GM19238 (cell line): ENCODE results near the gene FXYD6.
"Not testable (repeated sequence)": the region's sequence is repeated elsewhere in the genome, so short reads cannot be mapped to it uniquely, and the experiment has no call there.

Source experiments
- DNase-seq: peaks from one replicate; pipeline ENCODE4 v3.0.0; 2011; ENCODE audit warnings: low spot score; ENCODE audit not compliant: insufficient read length

Gene FXYD6, protein sequence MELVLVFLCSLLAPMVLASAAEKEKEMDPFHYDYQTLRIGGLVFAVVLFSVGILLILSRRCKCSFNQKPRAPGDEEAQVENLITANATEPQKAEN

GRCh38 chr11:117876341-117877119 is at the start of gene FXYD6:
Gene FXYD6, minus strand, starts transcription at chr11:117876658. Its CDS starts 33,882 bp downstream, at chr11:117842776.
- DNase-seq = no peak

GRCh38 chr11:117926166-117926565 is 49.7 kb upstream of the FXYD6 start:
- DNase-seq = not testable (repeated sequence)

DNA sequence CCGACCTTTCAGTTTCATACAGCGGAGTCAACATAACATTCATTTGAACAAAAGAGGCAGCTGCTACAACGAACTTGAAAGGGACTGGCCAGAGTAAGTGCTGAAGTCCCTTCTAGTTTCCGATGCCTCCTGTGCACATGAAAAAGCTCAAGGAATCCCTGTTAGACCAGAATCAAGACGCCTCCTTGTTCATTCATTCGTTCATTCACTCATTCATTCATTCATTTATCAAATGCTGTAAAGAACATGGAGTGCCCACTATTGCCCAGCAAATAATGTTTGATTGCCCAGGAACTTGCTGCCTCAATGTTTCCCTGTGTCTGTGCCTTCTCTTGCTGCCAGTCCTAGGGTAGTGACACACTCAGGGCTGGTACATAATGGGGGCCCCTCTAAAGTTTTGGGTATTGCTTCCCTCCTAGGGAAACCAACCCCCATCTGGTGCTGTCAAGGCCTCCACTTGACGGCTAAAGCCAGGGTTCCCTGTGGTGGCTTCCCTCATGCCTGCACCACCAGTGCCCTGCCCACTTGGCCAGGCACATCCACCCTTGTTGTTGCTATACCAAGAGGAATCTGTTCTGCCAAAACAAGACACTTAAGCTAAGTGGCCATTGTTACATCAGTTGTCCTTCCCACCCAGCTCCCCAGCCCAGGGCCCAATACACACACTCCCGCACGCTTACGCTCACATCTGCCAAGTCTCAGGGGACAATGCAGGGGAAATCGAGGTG is 48.9 kb upstream of the FXYD6 start:
- DNase-seq = no peak

DNA sequence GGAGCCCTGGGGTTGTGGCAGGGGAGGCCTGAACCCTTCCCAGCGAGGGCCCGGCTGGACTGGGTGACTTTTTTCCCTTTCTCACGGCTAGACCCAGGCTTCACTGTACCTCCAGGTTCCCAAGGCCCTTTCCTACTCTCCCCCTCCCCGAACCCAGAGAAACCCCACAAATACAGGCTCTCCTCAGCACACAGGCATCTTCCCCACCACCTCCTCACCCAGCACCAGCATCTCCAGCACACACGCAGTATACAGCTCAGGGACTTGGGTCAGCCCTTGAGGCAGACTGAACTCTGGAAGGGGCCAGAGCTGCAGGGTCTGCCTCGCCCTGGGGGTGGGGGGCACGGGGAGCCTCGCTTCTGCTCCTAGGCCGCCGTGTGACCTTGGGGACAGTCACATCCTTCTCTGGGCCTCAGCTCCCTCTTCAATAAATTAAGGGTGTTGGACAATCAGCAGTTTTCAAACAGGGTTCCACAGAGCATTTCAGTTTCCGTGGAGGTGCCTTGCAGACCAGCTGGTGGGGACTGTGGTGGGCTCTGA is 48.2 kb upstream of the FXYD6 start:
- no peak for DNase-seq

DNA sequence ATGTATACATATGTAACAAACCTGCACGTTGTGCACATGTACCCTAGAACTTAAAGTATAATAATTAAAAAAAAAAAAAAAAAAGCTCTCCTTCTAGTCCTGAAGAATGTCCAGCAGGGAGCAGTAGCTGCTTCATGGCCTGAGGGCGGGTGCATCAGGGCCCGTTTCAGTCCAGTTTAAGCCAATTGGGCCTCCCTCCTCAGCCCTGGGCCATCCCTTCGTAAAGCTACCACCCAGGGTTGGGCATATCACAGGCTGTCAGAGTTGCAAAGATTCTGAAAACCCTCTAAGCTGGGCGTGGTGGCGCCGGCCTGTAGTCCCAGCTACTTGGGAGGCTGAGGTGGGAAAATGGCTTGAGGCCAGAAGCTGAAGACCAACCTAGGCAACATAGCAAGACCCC is 47.3 kb upstream of the FXYD6 start:
- no peak for DNase-seq

DNA sequence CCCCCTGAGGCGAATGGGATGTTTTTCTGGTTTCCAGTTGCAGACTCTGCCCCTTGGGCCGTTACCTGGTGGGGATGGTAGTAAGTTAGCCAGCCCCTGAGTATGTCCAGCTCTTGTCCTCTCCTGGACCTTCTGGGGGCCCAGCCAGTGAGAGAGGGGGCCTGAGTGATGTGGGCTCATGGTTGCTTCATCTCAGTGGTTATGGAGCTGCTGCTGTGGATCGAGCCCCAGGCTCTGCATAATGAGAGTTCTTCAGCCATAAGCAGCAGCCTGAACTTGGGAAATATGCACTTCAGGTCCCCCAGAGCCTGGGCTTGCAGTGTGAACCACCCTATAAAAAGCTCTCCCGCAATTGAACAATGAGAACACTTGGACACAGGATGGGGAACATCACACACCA is 46.8 kb upstream of the FXYD6 start:
- DNase-seq = no peak

- no peak for DNase-seq
Measured at GRCh38 chr11:117921893-117922292, 45.4 kb upstream of the FXYD6 start.

- DNase-seq = no peak
Measured at GRCh38 chr11:117921456-117921855, 45.0 kb upstream of the FXYD6 start.

GRCh38 chr11:117919781-117920221 is 43.3 kb upstream of the FXYD6 start:
- DNase-seq = no peak

DNA sequence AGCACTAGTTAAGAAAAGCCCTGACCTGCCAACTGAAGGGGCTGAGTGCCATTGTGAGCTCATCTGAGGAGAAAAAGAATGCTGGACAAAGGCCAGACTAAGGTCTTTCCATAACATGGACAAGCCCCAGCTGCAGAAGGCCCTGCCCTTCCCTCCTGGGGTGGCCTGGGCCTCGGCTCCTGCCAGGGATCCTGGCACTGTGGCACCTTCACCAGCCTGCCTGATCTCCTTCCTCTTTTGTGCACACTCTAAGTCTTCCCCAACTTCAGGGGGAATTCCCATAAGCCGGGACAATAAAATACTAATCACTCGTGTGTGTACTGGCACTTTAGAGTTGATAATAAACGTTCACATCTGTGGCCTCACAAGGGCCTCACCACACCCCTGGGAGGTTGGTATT is 42.9 kb upstream of the FXYD6 start:
- DNase-seq = no peak

GRCh38 chr11:117918366-117919255 is 42.2 kb upstream of the FXYD6 start:
- DNase-seq = no peak

GRCh38 chr11:117917591-117918151 is 41.2 kb upstream of the FXYD6 start:
- DNase-seq = no peak

GRCh38 chr11:117916956-117917355 is 40.5 kb upstream of the FXYD6 start:
- DNase-seq = no peak

DNA sequence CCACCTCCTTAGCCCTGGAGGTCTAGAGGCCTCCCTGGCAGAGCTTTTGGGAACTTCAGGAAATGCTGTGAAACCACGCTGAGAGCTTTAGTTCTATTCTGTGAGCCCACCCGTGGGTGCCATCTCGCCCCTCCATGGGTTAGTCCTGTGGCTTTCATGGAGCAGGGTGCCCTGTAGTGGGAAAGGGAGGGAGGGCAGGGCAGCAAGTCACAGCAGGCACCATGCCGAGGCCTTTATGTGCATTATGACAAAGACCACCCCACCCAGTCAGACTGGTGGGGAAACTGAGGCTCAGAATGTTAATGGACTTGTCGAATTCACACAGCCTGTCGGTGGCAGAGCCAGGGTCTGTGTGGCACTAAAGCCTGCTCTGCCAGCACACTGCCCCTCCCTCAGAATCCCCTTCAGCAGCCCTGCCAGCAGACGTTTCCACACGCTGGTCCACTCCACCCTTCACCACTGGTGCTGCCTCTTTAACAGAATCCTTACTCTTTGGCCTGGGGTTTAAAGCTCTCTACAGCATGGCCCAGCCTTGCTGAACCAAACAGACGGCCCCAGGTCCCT is 39.3 kb upstream of the FXYD6 start:
- DNase-seq = no peak

DNA sequence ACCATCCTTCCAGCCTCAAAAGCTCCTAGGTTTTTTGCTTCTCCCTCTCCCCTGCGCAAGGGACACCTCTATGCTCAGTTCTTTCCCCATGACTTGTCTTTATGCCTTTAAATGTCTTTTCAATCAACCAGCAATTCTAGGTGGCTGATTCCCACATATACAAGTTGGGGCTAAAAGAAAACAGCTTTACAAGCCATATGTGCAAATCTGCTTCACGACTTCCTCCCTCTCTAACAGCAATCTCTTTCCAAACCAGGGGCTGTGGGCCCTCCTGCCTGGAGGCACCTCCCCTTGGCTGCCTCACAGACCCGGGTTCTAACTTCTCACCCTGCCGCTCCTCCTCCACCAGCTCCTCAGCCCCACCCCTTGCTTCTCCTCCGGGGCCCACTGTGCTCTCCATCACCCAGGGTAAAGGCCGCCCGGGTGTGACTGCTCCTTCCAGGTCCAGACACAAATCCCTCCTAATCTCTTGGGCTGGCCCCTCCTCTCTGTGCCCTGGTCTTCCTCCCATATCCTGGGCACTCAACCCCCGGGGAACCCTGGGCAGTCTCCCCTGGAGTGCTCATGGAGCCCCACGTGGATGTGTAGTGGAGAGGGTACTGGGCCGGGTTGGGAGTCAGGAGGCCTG is 38.6 kb upstream of the FXYD6 start:
- DNase-seq = no peak

- no peak for DNase-seq
Measured at GRCh38 chr11:117914398-117914761, 37.9 kb upstream of the FXYD6 start.

- no peak for DNase-seq
Measured at GRCh38 chr11:117913736-117914397, 37.4 kb upstream of the FXYD6 start.

DNA sequence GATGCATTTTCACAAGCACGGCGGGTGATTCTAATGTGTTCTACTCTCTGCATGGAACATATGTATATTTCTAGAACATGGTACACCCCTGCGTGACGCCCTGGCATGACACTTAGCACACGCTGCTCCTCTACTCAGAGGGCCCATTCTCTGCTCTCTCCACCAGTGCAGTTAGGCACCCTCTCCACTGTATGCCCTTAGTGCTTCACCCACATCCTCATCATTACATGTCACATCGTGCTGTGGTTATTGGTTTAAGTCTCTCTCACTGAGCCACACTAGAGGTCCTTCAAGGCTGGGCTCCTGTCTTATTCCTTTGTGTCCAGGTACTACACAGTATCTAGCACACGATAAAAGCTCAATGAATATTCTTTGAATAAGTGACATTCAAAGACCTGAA is 36.0 kb upstream of the FXYD6 start:
- no peak for DNase-seq

GRCh38 chr11:117911694-117912093 is 35.2 kb upstream of the FXYD6 start:
- no peak for DNase-seq
